HCT116 (cell line): ENCODE data around the gene GIT2. TPM values are rescaled to one million over a fixed set of nuclear protein-coding genes. Genes with fewer than 3 reads are reported as not detected.

Source experiments
- ATAC-seq: fragments of 200-7000 bp; cut with Tn5 transposase; 2 replicates; pipeline ENCODE4 v1.9.1; 2020; ENCODE audit warnings: mild to moderate bottlenecking, moderate library complexity
- BruUV-seq: library from RNA; stranded (reverse); fragments of 400-500 nt; replicated peaks from 2 replicates; lab custom pipeline; 2021; lab: Mats Ljungman, UMichigan
- CTCF ChIA-PET: fragments of 300-600 bp; sonication (Branson Sonifier 250); formaldehyde crosslinking; loops from one replicate; lab custom pipeline; 2021; ENCODE audit warnings: antibody characterized with exemption; lab: Charles Lee
- POLR2A ChIA-PET: fragments of 300-600, 350-600 bp; sonication (Branson Sonifier 250); formaldehyde crosslinking; loops from one replicate; lab custom pipeline; 2021; ENCODE audit warnings: antibody characterized with exemption; lab: Charles Lee
- RAD21 ChIA-PET, 2 experiments: fragments of 300-600 bp; sonication (Branson Sonifier 250); formaldehyde crosslinking; loops; one replicate each; lab custom pipeline; 2023; ENCODE audit warnings: low total read pairs in 2 of 2; ENCODE audit not compliant: uncharacterized antibody in 2 of 2, unreplicated experiment in 2 of 2, low non-redundant PET in 1 of 2; lab: Charles Lee
- DNase-seq: peaks from one replicate; pipeline ENCODE4 v3.0.0-alpha.2; 2010; ENCODE audit warnings: low read depth, low spot score
- H2AFZ ChIP-seq: fragments of 200-600 bp; shearing (Covaris generic), sonication (generic); 2 replicates; pipeline ENCODE4 v1.6.1; 2017; ENCODE audit warnings: low read depth, mixed run types, mixed read lengths, antibody characterized with exemption, low read length; ENCODE audit not compliant: poor library complexity, severe bottlenecking
- H3K27ac ChIP-seq: 2 replicates; pipeline ENCODE4 v1.5.1; 2012; ENCODE audit warnings: low read depth, low read length
- H3K27me3 ChIP-seq: fragments of 200-600 bp; sonication (generic); 2 replicates; pipeline ENCODE4 v1.6.1; 2016; ENCODE audit warnings: mixed run types, low read length, mixed read lengths; ENCODE audit not compliant: insufficient read depth
- H3K36me3 ChIP-seq, 2 experiments: fragments of 200-500 bp in 1 of 2; fragments of 200-600 bp in 1 of 2; sonication (Bioruptor generic) in 1 of 2; sonication (generic) in 1 of 2; 2 replicates each; pipeline versions ENCODE4 v1.5.1 to v1.6.1; 2014 to 2016; ENCODE audit warnings: low read length in 2 of 2, inconsistent platforms in 1 of 2, mixed read lengths in 1 of 2, mixed run types in 1 of 2; ENCODE audit not compliant: insufficient read depth in 2 of 2, control insufficient read depth in 1 of 2
- H3K4me1 ChIP-seq, 2 experiments: fragments of 200-600 bp in 1 of 2; sonication (generic) in 1 of 2; 2 replicates each; pipeline versions ENCODE4 v1.5.1 to v1.6.1; 2012 to 2017; ENCODE audit warnings: low read length in 2 of 2, inconsistent platforms in 1 of 2, mild to moderate bottlenecking in 1 of 2, mixed read lengths in 1 of 2, mixed run types in 1 of 2, moderate library complexity in 1 of 2; ENCODE audit not compliant: insufficient read depth in 2 of 2, control insufficient read depth in 1 of 2
- H3K4me2 ChIP-seq: fragments of 200-600 bp; sonication (generic); 2 replicates; pipeline ENCODE4 v1.6.1; 2017; ENCODE audit warnings: mixed run types, low read length, mixed read lengths
- H3K4me3 ChIP-seq, 2 experiments: fragments of 200-600 bp in 1 of 2; sonication (generic) in 1 of 2; replicated peaks in 1 of 2; 2 replicates each; pipeline ENCODE4 v1.5.1; 2011 to 2016; ENCODE audit warnings: low read length in 2 of 2, control low read depth in 1 of 2, low read depth in 1 of 2, mild to moderate bottlenecking in 1 of 2, mixed read lengths in 1 of 2, mixed run types in 1 of 2
- H3K79me2 ChIP-seq: fragments of 200-600 bp; sonication (generic); 2 replicates; pipeline ENCODE4 v1.6.1; 2017; ENCODE audit warnings: mild to moderate bottlenecking, mixed run types, low read length, moderate library complexity, mixed read lengths; ENCODE audit not compliant: insufficient read depth
- H3K9ac ChIP-seq: fragments of 200-600 bp; sonication (generic); 2 replicates; pipeline ENCODE4 v1.6.1; 2016; ENCODE audit warnings: low read length, mixed read lengths
- H3K9me2 ChIP-seq: fragments of 200-600 bp; sonication (generic), shearing (Covaris generic); 2 replicates; pipeline ENCODE4 v1.6.1; 2017; ENCODE audit warnings: mixed run types, mild to moderate bottlenecking, moderate library complexity; ENCODE audit not compliant: insufficient read depth
- H3K9me3 ChIP-seq, 2 experiments: fragments of 200-500 bp in 1 of 2; fragments of 200-600 bp in 1 of 2; sonication (Bioruptor generic) in 1 of 2; sonication (generic) in 1 of 2; 2 replicates each; pipeline ENCODE4 v1.6.1; 2014 to 2017; ENCODE audit warnings: low read length in 2 of 2, mixed read lengths in 2 of 2, inconsistent platforms in 1 of 2, low read depth in 1 of 2, mild to moderate bottlenecking in 1 of 2, mixed run types in 1 of 2, moderate library complexity in 1 of 2; ENCODE audit not compliant: control insufficient read depth in 1 of 2, insufficient read depth in 1 of 2
- H4K20me1 ChIP-seq: fragments of 200-600 bp; sonication (generic), shearing (Covaris generic); 2 replicates; pipeline ENCODE4 v1.6.1; 2017; ENCODE audit warnings: mixed run types, mild to moderate bottlenecking, moderate library complexity; ENCODE audit not compliant: insufficient read depth
- CBX3 ChIP-seq: IDR thresholded peaks from 2 replicates; pipeline ENCODE4 v1.6.1; 2012; ENCODE audit warnings: low read depth
- EGR1 ChIP-seq: IDR thresholded peaks from 2 replicates; pipeline ENCODE4 v1.6.1; 2012; ENCODE audit warnings: low read depth
- EZH2 ChIP-seq: fragments of 200-600 bp; sonication (generic); IDR thresholded peaks from 2 replicates; pipeline ENCODE4 v1.6.1; 2017; ENCODE audit warnings: antibody characterized with exemption, mixed run types
- FOSL1 ChIP-seq: IDR thresholded peaks from 2 replicates; pipeline ENCODE4 v1.6.1; 2012; ENCODE audit warnings: low read depth
- ZFX ChIP-seq: fragments of 450-650 bp; IDR thresholded peaks from 2 replicates; pipeline ENCODE4 v1.6.1; 2017
- intact Hi-C: fragments of 100-400 bp; cut with micrococcal nuclease; formaldehyde crosslinking; loops from 2 replicates; pipeline ENCODE4 v1.10.0; 2022
- total RNA-seq: library from RNA; stranded (reverse); gene quantifications from one replicate; pipeline ENCODE4 v1.2.1, GENCODE V29; 2021; ENCODE audit not compliant: unreplicated experiment
- TF ChIP-seq, protein P1 (sequence below): IDR thresholded peaks from 2 replicates; pipeline ENCODE4 v1.6.1; 2012; ENCODE audit warnings: low read depth

The GIT2 gene
- total RNA-seq, 1 experiment from 2014 or later = 21.5 TPM

DNA sequence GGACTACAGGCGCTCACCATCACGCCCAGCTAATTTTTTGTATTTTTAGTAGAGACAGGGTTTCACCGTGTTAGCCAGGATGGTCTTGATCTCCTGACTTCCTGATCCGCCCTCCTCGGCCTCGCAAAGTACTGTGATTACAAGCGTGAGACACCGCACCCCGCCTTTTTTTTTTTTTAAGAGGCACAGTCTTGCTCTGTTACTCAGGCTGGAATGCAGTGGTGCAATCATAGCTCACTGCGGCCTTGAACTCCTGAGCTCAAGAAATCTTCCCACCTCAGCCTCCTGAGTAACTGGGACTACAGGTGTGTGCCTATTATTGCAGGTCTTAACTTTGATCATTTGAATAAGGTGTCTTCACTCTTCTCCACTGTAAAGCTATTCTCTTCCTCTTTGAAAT is 110.6 kb downstream of the GIT2 start:
- TF ChIP-seq FOSL1 = no peak
- TF ChIP-seq CBX3 = peak; percentile 26; the same call in 1 of the 2 replicates
- Histone ChIP-seq H3K4me2 (peak overlapping the region; percentile 15; the same call in 1 of the 2 replicates), H3K9me2 (no peaks in the 10 kb centered on the region), H3K36me3 (no peaks in the 10 kb centered on the region), H3K79me2 (no peaks in the 10 kb centered on the region), H3K27me3 (no peaks in the 10 kb centered on the region), H3K4me1 (peaks cover 9 to 41% of the 10 kb centered on the region in 2 experiments), H3K9me3 (no peaks in the 10 kb centered on the region), H3K4me3 (no peak overlapping the region), H4K20me1 (no peaks in the 10 kb centered on the region), H3K9ac (no peak overlapping the region), H2AFZ (no peak overlapping the region), H3K27ac (no peak overlapping the region)
- ChIA-PET CTCF (no interaction called here), RAD21 (no interaction called here), POLR2A (no interaction called here)
- BruUV-seq = no TSS peak
- DNase-seq (no peak), ATAC-seq (peak; percentile 26; the same call in 1 of the 2 replicates)
- intact Hi-C loops = no loop called here

DNA sequence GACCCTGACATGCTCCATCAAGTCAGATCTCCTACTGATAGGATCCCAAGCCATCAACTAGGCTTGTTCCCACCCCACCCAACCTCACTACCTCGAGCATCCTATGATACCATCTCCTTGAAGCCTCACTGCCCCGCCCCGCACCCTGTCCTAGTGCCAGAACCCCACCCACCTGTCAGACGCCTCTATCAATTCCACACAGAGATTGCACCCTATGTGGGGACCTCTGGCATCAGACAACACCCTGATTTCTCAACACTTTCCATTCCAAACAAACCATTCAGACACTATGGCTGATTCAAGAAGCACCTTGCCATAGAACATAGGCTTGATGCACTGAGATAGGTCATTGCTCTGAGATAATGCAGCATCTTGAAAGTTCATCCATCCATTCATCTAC is 112.7 kb downstream of the GIT2 start:
- Histone ChIP-seq H3K4me1 (peaks cover 16 to 44% of the 10 kb centered on the region in 2 experiments), H3K4me2 (no peak overlapping the region), H3K27ac (no peak overlapping the region), H2AFZ (no peak overlapping the region), H3K9me3 (no peaks in the 10 kb centered on the region), H3K4me3 (no peak overlapping the region), H3K9me2 (no peaks in the 10 kb centered on the region), H3K9ac (no peak overlapping the region), H3K79me2 (peaks cover 12% of the 10 kb centered on the region; the same call in 1 of the 2 replicates), H3K36me3 (no peaks in the 10 kb centered on the region), H3K27me3 (no peaks in the 10 kb centered on the region), H4K20me1 (no peaks in the 10 kb centered on the region)
- no peak for TF ChIP-seq EGR1
- TF ChIP-seq EZH2 = no peak
- TF ChIP-seq, protein P1, sequence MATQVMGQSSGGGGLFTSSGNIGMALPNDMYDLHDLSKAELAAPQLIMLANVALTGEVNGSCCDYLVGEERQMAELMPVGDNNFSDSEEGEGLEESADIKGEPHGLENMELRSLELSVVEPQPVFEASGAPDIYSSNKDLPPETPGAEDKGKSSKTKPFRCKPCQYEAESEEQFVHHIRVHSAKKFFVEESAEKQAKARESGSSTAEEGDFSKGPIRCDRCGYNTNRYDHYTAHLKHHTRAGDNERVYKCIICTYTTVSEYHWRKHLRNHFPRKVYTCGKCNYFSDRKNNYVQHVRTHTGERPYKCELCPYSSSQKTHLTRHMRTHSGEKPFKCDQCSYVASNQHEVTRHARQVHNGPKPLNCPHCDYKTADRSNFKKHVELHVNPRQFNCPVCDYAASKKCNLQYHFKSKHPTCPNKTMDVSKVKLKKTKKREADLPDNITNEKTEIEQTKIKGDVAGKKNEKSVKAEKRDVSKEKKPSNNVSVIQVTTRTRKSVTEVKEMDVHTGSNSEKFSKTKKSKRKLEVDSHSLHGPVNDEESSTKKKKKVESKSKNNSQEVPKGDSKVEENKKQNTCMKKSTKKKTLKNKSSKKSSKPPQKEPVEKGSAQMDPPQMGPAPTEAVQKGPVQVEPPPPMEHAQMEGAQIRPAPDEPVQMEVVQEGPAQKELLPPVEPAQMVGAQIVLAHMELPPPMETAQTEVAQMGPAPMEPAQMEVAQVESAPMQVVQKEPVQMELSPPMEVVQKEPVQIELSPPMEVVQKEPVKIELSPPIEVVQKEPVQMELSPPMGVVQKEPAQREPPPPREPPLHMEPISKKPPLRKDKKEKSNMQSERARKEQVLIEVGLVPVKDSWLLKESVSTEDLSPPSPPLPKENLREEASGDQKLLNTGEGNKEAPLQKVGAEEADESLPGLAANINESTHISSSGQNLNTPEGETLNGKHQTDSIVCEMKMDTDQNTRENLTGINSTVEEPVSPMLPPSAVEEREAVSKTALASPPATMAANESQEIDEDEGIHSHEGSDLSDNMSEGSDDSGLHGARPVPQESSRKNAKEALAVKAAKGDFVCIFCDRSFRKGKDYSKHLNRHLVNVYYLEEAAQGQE = no peak
- no peak for TF ChIP-seq ZFX
- ATAC-seq (no peak), DNase-seq (no peak)
- POLR2A ChIA-PET = no interaction called here
- intact Hi-C loops = no loop called here
- CTCF ChIA-PET = no interaction called here
- no TSS peak for BruUV-seq
- RAD21 ChIA-PET = no interaction called here
